Astrocyte of the hippocampus (primary cell): ENCODE measurements around the gene STX17.
"Not testable (repeated sequence)": the region's sequence is repeated elsewhere in the genome, so short reads cannot be mapped to it uniquely, and the experiment has no call there.

Source experiments
- DNase-seq: peaks from one replicate; pipeline ENCODE4 v3.0.0; 2011; ENCODE audit warnings: low read depth, low spot score

The STX17 gene

DNA sequence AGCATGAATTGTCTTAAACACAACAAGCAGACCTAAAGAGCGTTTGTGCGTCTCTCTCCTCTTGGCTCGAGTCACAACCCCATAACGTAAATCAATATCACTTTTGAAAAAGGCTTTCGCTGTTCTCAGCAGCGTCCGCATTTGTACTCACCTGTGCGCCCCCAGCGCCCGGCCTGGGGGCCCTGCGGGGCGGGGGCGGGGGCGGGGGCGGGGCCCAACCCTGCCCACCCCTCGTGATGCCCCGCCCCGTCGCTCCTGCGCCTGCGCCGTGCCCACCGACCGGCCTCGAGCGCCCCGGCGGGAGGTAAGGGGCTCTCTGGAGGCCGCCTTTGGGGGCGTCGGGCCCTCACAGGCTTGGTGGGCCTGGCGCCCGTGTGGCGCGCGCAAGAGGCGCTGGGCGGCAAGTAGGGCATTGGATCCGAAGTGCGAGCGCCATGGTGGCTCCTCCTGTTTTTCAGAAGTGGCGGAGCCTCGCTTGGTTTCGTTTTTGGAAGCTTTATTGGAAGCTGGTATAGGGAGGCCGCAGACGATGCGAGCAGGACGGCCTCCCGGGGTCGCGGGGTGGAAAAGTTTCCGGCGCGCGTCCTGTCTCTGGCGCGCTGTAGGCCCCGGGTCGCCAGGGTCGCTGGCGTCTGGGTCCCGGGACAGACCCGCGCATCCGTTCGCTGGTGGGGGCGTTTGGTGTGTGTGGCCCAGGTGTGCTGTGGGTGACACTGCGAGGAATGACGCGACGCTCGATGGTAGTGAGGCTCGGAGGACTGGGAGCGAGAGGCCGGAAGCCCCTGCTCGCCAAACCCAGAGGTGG, at the start of gene STX17:
Gene STX17, plus strand, starts transcription at position 252 of the 805 bp plus-strand sequence. CDS start 8,586 bp downstream, outside the sequence.
- peak; percentile 86 for DNase-seq

DNA sequence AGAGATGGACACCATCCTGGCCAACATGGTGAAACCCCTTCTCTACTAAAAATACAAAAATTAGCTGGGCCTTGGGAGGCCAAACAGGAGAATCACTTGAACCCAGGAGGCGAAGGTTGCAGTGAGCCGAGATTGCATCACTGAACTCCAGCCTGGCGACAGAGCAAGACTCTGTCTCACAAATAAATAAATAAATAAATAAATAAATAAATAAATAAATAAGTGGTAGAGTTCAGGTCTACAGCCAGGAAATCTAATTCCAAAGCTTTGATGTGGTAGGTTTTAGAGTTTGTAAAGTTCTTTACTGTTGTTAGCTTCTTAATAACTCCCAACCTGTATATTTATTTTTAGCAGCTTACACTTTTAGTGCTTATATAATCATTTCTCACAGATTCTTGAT, 48.9 kb upstream of the STX17 start:
- not testable (repeated sequence) for DNase-seq

DNA sequence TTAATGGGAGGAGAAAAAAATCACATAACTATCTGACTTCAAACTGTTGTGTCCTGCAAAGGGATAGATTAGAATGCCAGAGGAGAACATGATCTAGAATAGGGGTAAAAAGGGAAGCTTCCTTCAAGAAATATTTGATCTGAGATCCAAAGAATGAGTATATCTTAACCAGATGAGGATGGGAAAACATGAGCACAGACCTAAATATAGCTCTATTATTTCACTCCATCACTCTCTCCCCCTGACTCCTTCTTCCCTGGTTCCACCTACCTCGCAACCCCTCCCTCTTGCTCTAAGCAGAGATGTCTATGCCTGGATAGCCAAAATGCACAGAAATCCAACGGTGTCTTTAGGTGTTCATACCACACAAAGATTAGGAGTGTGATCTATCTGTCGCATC, 48.4 kb upstream of the STX17 start:
- DNase-seq: no peak

DNA sequence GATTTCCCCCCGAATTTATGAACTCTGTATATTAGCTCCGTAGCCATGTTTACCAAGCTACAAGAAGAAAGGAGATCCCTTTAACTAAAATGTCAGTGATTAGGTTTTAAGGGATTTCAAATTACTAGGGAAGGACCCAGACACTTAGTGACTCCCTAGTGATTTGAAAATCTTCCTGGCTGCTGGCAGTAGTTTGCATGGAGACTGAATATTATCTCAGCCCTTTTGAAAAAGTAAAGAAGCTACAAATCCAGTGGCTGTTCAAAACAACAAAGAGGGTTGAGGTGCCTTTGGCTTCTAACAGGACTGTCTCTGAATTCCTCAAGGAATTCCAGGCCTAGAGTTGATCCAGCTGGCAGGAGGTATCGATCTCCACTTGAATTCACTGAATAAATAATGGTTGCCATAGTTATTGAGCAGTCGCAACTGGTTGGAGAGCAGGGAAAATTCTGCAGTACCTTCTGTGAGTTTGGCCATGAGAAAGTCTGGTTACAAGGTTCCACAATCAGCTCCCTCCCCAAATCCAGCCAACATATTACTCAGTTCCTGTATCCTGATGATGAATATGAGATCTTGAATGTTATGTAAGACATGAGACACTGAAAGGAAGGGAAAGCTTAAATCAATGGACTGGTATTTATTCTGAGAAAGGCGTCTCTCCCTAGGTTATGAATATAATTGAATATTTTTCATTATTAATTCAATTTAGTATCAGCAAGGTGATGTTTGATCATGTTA, 47.0 kb upstream of the STX17 start:
- DNase-seq: peak; percentile 36

DNA sequence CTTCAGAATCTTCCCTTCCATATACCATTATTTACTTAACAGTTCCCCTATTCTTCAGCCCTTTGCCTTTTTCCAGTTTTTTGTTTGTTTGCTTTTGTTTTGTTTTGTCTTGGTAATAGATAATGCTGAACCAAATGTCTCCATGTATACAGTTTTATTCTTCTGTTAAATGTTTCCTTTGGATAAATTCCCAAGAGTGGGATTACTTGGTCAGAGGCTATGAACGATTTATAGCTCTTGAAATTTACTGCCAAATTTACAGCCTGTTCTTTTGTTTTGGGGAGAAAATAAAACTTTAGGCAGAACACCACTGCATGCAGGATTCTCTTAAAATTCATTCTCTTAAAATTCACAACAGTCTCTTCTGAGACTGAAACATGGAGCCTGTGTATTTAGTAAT, 46.2 kb upstream of the STX17 start:
- peak; percentile 15 for DNase-seq

DNA sequence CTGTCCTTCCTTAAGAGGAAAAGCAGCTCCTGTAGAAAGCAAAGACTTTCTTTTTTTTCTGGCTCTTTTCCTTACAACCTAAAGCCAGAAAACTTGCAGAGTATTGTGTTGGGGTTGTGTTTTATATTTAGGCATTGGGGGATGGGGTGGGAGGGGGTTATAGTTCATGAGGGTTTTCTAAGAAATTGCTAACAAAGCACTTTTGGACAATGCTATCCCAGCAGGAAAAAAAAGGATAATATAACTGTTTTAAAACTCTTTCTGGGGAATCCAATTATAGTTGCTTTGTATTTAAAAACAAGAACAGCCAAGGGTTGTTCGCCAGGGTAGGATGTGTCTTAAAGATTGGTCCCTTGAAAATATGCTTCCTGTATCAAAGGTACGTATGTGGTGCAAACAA, 42.5 kb upstream of the STX17 start:
- no peak for DNase-seq

DNA sequence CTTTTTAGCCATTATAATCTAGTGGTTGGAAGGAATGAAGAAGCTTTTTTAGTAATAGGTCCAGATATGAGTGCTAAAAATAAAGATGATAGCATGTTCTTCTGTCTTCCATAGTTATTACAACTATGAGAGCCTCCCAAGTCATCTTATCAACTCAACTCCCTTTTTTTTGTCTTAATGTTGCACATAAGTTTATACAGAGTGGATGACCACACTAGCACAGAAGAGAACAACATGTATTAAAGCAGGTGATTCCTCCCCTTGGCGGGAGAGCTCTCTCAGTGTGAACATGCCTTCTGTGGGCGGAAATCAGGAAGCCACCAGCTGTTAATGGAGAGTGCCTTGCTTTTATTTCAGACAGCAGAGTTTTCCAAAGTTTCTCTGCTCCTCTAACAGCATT, 40.1 kb upstream of the STX17 start:
- no peak for DNase-seq

DNA sequence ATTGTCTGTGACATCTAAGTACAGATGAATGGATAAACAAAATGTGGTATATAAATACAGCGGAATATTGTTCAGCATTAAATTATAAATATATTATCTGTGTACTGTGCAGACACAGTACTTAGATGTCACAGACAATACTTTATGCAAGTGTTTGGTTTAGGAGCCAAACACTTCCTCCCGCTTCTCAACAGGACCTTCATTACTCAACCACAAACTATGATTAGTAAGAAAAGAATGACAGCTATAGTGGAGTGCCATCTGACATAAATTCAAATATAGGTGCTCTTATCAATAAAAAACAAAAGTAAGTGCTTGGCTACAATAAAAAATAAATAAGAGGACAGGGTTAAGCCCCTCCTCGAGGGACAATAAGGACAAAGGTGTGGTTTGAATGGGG, 38.9 kb upstream of the STX17 start:
- DNase-seq: no peak

DNA sequence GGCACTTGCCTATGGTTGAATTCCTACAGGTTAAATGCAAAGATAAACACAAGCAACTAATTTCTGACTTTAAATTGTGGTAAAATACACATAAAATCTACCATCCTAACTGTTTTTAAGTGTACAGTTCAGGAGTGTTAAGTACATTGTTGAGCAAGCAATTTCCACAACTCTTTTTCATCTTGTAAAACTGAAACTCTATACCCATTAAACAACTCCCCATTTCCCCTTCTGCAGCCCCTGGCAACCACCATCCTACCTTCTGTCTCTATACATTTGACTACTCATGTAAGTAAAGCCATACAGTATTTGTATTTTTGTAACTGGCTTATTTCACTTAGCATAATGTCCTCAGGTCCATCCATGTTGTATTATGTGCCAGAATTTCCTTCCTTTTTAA, 38.5 kb upstream of the STX17 start:
- no peak for DNase-seq

DNA sequence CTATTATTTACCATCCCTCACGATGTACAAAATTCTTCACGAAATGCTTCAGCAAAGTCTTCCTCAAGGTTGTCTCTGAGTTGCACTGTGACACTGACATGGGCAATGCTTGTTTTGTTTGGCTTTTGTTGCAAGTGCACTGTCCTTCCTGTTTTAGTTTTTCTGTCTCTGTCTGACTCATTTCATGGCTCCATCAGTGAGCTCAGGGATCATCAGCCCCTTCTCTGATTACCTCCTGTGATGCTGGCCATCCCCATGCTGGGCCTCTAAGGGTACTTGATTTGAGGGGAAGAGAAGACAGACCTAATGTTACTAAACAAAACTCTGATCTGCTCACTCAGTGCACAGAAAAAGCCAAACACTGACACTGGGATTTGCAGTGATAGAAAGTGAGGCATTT, 37.6 kb upstream of the STX17 start:
- DNase-seq: no peak

DNA sequence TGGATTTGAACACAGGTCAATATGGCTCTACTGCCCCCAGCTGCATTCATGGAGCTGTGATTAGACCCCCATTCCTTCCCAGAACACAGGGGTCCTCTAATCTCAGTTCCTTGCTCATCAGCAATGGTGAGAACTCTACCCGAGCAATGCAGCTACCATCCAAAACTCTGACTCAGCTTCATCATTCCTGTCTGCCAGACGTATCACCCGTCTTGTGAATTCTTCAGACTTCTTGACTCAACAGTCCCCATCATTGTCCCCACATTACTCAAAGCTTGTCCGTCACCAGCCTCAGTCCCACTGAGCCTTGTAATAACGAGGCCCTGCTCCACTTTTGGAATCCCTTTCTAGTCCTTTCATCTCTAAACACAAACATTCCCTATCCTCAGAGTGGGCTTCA, 36.3 kb upstream of the STX17 start:
- DNase-seq: peak; percentile 37

DNA sequence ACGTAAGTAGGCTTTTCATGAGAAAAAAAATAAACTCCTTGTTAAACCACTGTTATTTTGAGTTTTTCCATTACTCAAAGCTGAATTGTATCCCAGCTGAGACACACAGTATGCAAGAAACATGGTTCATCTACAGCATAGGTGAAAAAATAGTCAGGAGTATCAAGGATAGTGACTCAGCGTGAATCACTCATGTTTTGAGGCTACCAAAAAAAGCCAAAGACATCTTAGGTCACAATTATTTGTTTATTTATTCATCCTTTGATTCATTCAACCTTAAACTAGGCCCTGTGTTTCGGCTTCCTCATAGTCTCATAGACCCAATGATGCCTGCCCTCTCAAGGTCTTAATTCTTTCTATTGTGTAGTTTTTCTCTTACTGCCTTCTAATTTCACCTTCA, 32.9 kb upstream of the STX17 start:
- DNase-seq: peak; percentile 51

DNA sequence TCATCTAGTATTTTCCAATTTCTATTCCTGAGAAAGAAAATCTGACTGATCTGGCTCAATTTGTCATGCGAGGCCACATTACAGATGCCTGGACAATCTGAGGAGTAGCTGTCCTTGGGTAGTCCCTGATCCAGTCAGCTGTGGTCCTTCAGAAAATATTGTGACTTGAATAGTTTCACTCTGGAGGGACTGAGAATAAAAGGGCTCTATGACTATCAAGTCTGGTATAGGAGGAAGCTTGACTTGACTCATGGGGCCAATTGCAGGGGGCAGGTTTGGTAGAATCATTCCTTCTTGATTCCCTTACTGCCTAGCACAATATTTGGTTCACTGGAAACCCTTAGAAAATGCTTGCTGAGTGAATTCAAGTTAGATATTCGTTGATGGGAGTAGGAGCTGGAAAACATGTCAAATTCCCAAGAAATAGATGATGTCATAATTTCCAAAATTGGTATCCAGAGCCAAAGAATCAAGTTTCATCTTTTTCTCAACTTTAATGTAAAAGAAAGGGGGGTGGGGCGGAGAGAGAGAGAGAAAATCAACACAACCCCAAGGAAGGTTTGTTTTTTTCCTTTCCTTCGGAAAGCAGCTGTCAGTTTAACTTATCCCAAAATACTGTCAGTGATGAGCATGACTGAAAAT, 32.4 kb upstream of the STX17 start:
- DNase-seq: no peak

DNA sequence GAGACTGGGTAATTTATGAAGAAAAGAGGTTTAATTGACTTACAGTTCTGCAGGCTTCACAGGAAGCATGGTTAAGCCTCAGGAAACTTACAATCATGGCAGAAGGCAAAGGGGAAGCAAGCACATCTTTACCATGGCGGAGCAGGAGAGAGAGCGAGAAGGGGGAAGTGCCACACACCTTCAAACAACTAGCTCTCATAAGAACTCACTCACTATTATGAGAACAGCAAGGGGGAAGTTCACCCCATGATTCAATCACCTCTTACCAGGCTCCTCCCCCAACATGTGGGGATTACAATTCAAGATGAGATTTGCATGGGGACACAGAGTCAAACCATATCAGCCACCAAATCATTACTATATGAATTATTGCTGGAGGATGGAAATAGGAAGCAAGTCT, 30.3 kb upstream of the STX17 start:
- DNase-seq: no peak

DNA sequence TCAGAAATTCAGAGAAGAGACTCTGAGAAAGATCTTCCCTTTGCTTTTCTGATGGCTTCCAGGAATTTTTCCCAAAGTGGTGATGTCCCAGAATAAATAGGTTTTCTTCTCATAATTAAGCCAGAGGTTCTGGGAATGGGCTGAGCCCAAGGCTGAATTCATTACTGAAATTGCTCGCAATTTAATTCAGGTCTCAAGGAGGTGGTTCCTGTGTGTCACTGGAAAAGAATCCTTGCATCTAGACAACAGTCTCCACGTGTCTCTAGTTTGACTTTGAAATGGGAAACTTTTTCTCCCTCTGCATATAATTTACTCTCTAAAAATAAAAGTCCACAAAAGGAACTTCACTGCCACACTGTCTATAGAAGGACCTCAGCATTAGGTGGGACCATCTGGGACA, 27.8 kb upstream of the STX17 start:
- DNase-seq: peak; percentile 66

DNA sequence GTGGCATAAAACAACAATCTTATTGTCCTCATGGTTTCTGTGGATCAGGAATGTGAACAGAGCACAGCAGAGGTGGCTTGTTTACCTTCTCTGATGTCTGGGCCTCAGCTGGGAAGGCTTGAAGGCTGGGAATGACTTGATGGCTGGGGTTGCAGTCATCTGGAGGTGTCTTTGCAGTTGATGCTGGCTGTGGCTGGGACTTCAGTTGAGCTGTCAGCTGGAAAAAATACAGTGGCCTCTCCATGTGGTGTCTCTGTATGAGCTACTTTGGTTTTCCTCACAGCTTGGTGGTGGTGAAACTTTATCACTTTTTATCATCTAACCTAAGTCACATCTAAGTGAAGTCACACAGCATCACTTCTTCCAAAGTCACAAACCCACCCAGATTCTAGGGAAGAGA, 24.7 kb upstream of the STX17 start:
- no peak for DNase-seq

DNA sequence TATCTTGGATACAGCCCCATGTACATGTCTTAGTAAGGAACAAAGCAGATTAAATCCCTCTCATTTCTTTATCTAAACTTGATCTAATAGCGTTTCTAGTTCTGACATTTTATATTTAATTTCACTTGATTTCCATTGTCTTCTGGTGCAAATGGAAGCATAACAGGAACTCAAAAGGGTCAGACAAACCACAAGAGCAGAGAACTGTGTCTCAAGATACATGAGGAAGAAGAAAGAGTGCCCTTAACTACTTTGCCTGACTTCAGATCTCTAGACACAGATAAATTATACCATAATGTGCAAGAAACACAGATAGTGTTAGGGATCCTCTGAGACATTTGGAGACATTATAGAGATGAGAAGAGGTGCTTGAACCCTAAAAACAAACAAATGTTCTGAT, 20.7 kb upstream of the STX17 start:
- DNase-seq: no peak

DNA sequence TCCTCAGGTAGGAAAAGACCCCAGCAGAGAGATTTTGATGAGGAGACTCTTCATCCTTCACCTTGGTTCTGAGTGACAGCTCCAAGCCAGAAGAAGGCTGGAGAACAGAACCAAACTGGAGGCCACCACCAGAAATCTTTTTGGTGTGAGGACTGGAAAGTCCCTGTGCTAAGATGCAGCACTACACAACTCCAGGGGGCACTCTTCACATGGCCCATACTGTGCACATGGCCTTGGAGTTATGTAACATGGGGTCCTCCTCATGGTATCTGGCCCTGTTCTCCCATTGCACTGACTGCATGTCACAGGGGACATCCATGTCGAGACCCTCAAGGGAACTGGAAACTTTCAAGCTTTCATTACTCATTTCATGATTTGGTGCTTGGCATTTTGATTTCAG, 17.3 kb upstream of the STX17 start:
- no peak for DNase-seq

DNA sequence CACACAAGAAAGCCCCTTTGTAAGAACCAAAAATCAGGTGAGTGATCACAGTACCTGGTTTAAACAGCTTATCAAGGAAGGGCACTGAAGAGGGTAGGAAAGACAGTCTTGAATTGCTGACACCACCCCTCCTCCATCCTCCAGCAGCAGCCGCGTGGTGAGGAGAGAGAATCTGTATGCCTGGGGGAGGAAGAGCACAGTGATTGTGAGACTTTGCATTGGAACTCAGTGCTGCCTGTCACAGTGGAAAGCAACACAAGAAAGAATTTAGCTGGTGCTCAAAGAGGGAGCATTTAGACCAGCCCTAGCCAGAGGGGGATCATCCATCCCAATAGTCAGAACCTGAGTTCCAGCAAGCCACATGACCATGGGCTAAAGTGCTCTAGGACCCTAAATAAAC, 11.6 kb upstream of the STX17 start:
- no peak for DNase-seq

DNA sequence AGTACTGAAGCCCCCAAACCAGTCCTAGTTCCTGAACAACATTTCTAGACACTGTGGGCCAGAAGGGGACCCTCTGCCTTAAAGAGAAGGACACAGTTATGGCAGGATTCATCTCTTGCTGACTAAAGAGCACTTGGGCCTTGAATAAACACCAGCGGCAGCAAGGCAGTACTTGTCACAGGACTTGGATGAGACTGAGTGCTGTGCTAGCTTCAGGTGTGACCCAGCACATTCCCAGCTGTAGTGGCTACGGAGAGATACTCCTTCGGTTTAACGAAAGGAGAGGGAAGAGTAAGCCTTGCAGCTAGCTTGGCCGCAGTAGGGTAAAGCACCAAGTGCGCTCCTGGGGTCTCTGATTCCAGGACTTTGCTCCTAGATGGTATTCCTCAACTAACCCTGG, 10.9 kb upstream of the STX17 start:
- DNase-seq: no peak

DNA sequence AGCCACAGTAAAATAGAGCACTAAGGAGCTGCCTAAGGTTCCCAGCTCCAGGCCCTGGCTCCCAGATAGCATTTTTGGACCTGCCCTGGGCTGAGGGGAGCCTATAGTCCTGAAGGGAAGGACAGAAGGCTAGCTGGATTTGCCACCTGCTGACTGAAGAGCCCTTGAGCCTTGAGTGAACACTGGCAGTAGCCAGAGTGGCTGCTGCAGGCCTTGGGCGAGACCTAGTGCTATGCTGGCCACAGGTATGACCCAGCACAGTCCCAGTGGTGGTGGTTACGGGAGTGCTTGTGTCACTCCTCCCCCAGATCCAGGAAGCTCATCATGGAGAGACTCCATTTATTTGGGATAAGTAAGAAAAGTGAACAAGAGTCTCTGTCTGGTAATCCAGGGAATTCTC, 10.3 kb upstream of the STX17 start:
- DNase-seq: no peak

DNA sequence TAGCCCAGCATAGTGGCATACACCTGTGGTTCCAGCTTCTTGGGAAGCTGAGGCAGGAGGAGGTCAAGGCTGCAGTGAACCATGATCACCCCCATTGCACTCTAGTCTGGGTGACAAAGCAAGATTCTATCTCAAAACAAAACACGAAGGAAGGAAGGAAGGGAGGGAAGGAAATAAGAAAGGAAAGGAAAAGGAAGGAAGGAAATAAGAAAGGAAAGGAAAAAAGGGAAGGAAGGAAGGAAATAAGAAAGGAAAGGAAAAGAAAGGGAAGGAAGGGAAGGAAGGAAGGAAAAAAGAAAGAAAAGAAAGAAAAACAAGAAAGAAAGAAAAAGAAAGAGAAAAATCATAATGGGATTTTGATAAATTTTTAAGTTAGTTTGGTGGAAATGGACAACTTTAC, 3.1 kb upstream of the STX17 start:
- no peak for DNase-seq
